HFFc6 (cell line): Measurements from ENCODE around the gene SIX1. TPM values are rescaled to one million over a fixed set of nuclear protein-coding genes. Genes with fewer than 3 reads are reported as not detected.

Experiments
- DNase-seq: peaks from one replicate; pipeline ENCODE4 v3.0.0-alpha.2; 2018
- H3K27ac Mint-ChIP-seq: 2 replicates; pipeline ENCODE4 v1.8.0; 2020; ENCODE audit warnings: mild to moderate bottlenecking, mixed read lengths
- H3K27me3 Mint-ChIP-seq: 2 replicates; pipeline ENCODE4 v1.8.0; 2021; ENCODE audit warnings: mild to moderate bottlenecking, moderate library complexity, mixed read lengths; ENCODE audit not compliant: insufficient read depth
- H3K36me3 Mint-ChIP-seq: 2 replicates; pipeline ENCODE4 v1.8.0; 2021; ENCODE audit warnings: low read depth, mixed read lengths
- H3K4me1 Mint-ChIP-seq: 2 replicates; pipeline ENCODE4 v1.8.0; 2020; ENCODE audit warnings: low read depth, mixed read lengths
- H3K4me3 Mint-ChIP-seq: 2 replicates; pipeline ENCODE4 v1.8.0; 2020; ENCODE audit warnings: mild to moderate bottlenecking, moderate library complexity, mixed read lengths
- H3K9me3 Mint-ChIP-seq: 2 replicates; pipeline ENCODE4 v1.8.0; 2020; ENCODE audit warnings: mild to moderate bottlenecking, mixed read lengths
- total RNA-seq, 6 experiments: library from RNA; stranded (reverse); fragmentation: NEBNext Ultra II Directional; extraction: Animal tissue kit (Norgen Biotek cat#: 25700); gene quantifications; 2 replicates in 1 of 6; 3 replicates in 5 of 6; pipeline ENCODE4 v1.2.3, GENCODE V29; 2021
- TF ChIP-seq, protein P1 (sequence below): fragments of 200-600 bp; sonication (generic); IDR thresholded peaks from 2 replicates; pipeline ENCODE4 v1.5.0; 2021; ENCODE audit warnings: antibody characterized with exemption, mild to moderate bottlenecking

Gene SIX1
- total RNA-seq, 6 experiments from 2014 or later = 5.0 to 6.0 (median 5.4) TPM

DNA sequence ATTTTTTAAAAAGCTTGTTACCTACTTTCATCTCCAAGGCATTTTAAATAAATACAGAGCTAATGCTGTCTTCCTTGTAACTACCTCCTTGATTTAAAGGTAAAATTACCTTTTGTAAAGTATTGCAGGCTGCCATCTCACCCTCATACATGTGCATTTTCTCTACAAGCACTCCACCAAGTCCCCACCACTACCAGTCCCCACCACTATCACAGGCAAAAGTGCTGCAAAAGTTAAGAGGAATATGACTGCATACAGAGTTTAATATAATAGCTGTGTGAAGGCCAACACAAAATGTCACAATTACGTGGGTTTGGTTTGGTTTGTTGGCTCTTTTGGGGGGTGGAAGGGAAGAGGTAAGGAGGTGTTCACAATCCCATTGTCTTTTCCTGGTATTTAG lies 9.6 kb downstream of the SIX1 start:
- Mint-ChIP-seq H3K27ac (no peak overlapping the region), H3K4me3 (no peak overlapping the region)

DNA sequence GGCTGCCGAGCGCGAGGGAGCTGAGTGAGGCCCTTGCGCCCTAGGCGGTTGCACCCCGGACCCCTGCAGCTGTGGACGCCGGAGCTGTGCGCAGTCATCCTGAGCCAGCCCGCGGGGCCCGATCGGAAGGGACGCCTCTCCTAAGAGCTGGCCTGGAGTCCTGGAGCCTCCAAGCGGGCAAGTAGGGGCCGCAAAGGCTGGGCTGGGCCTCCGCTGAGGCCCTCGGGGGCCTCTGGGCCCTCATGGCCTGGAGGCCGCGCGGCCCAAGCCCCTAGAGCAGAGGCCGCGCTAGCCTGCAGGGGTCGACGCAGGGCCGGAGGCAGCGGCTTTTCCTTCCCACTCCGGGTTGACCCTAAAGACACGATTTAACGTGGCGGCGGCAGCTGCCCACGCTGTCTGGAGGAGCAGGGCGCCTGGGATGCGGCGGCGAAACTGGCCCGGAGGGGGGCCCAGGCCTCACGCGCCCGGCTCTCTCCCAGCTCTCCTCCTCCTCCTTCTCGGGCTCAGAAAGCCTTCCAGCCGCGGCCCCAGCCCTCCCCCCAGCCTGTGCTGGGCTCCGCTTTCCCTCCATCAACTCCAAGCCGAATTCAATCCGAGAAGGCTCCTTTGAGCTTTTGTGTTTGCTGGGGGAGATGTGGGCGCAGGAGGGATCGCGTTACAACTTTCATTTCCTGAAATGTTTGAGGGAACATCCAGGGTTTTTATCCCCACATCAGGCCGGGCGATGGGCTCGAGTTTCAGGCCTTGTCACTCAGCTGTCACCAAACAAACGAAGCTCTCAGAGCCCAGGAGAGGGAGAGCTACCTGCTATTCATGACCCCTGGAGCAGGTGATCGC lies 11.6 kb downstream of the SIX1 start:
- no peaks in the 10 kb centered on the region for H3K4me1 Mint-ChIP-seq
- H3K9me3 Mint-ChIP-seq = no peaks in the 10 kb centered on the region
- DNase-seq = no peak
- H3K4me3 Mint-ChIP-seq = no peak overlapping the region
- TF ChIP-seq, protein P1, sequence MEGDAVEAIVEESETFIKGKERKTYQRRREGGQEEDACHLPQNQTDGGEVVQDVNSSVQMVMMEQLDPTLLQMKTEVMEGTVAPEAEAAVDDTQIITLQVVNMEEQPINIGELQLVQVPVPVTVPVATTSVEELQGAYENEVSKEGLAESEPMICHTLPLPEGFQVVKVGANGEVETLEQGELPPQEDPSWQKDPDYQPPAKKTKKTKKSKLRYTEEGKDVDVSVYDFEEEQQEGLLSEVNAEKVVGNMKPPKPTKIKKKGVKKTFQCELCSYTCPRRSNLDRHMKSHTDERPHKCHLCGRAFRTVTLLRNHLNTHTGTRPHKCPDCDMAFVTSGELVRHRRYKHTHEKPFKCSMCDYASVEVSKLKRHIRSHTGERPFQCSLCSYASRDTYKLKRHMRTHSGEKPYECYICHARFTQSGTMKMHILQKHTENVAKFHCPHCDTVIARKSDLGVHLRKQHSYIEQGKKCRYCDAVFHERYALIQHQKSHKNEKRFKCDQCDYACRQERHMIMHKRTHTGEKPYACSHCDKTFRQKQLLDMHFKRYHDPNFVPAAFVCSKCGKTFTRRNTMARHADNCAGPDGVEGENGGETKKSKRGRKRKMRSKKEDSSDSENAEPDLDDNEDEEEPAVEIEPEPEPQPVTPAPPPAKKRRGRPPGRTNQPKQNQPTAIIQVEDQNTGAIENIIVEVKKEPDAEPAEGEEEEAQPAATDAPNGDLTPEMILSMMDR = no peak
- H3K27ac Mint-ChIP-seq = no peak overlapping the region
- H3K27me3 Mint-ChIP-seq = peaks cover 2% of the 10 kb centered on the region; the same call in 1 of the 2 replicates
- H3K36me3 Mint-ChIP-seq = no peaks in the 10 kb centered on the region

More for the DNA sequence above, 9.6 kb downstream of the SIX1 start:
- TF ChIP-seq, protein P1 = no peak
- Mint-ChIP-seq H3K27me3 (peaks cover 2% of the 10 kb centered on the region; the same call in 1 of the 2 replicates), H3K9me3 (no peaks in the 10 kb centered on the region), H3K36me3 (no peaks in the 10 kb centered on the region), H3K4me1 (peaks cover 14% of the 10 kb centered on the region)
- DNase-seq = no peak

DNA sequence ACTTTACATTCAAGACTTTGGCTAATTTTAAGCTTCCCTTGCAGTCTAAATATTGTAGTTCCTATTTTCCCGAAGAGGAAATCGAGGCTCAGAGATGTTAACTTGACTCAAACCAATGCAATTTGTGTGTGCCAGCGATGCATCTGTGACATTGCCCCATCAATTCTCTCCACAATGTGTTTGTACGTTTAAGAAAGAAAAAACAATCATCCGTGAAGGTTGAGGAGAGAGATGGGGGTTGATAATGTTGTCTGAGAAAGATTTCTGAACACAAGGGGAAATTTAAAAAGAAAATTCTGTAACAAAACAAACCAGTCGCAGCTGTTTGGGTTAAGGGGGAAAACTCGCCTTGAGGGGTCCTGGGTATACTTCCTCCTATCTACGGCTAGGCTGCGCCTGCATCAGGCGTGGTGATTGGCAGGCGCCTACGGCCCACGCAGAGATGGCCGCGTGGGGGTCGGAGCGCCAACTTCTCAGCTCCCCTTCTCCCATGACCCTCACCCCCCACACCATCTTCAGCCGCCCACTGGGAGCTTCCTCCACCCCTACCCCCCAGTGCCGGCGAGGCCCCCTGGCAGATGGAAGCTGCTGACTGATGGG lies 12.3 kb downstream of the SIX1 start:
- no peak for DNase-seq
- Mint-ChIP-seq H3K27ac (no peak overlapping the region), H3K36me3 (no peaks in the 10 kb centered on the region), H3K9me3 (no peaks in the 10 kb centered on the region), H3K4me1 (no peaks in the 10 kb centered on the region), H3K27me3 (peaks cover 2% of the 10 kb centered on the region; the same call in 1 of the 2 replicates), H3K4me3 (no peak overlapping the region)
- TF ChIP-seq, protein P1 = no peak

DNA sequence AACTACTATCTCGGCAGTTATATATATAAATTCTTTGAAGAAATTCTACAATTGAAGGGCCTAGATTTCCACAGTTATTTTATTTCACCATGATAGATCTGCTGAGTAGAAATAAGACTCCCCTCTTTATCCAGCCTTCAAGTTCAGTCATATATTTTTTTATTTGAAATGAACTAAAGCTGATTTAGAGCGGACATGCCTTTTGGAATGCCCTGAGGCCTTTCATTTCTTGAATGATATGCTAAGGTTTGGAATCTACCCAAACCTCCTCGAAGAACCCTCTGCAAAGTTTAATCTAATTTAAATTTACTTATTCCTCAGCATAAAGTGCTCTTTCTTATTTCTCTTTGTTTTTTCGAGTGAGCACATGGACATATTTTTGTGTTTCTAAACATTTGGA lies 15.1 kb downstream of the SIX1 start:
- no peaks in the 10 kb centered on the region for H3K4me1 Mint-ChIP-seq
- no peaks in the 10 kb centered on the region for H3K27me3 Mint-ChIP-seq
- H3K27ac Mint-ChIP-seq = no peak overlapping the region
- H3K36me3 Mint-ChIP-seq = no peaks in the 10 kb centered on the region
- TF ChIP-seq, protein P1 = no peak
- H3K9me3 Mint-ChIP-seq = no peaks in the 10 kb centered on the region
- H3K4me3 Mint-ChIP-seq = no peak overlapping the region
- DNase-seq = no peak

DNA sequence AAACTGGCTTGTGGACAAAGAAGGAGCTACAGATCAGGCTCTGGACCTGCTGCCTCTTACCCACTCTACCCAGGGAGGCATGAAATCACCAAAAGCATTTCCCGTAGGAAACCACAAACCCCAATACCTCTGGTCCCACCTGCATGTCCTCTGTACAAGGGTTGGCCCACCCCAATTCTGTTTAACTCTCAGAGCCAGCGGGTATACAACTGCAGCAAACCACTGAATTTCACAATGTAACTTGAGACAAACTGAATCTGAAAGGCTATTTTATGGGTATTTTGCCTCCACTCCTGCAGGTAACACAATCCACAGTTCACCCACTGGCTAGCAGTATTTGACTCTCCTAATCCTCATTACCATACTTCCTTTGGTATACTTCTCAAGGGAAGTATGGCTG lies 16.5 kb downstream of the SIX1 start:
- H3K4me3 Mint-ChIP-seq = no peak overlapping the region
- H3K27me3 Mint-ChIP-seq = no peaks in the 10 kb centered on the region
- TF ChIP-seq, protein P1 = no peak
- no peaks in the 10 kb centered on the region for H3K9me3 Mint-ChIP-seq
- no peaks in the 10 kb centered on the region for H3K4me1 Mint-ChIP-seq
- DNase-seq = no peak
- no peaks in the 10 kb centered on the region for H3K36me3 Mint-ChIP-seq
- no peak overlapping the region for H3K27ac Mint-ChIP-seq
